Umbilical cord (tissue), 2 donors: ENCODE measurements around the gene LIAS. TPM values are rescaled to one million over a fixed set of nuclear protein-coding genes. Genes with fewer than 3 reads are reported as not detected.
"Not testable (repeated sequence)": the region's sequence is repeated elsewhere in the genome, so short reads cannot be mapped to it uniquely, and the experiment has no call there.

Source experiments
- DNase-seq: peaks from one replicate; pipeline ENCODE4 v3.0.0-alpha.2; 2015; ENCODE audit warnings: low spot score
- total RNA-seq: library from RNA; depleted of rRNA; stranded (reverse); fragments of >200 nt; gene quantifications from one replicate; pipeline ENCODE4 v1.2.3, GENCODE V29; 2014; ENCODE audit warnings: low replicate concordance; ENCODE audit not compliant: insufficient read depth

The LIAS gene
- total RNA-seq, 1 donor from 2014 or later: 20.5 TPM

DNA sequence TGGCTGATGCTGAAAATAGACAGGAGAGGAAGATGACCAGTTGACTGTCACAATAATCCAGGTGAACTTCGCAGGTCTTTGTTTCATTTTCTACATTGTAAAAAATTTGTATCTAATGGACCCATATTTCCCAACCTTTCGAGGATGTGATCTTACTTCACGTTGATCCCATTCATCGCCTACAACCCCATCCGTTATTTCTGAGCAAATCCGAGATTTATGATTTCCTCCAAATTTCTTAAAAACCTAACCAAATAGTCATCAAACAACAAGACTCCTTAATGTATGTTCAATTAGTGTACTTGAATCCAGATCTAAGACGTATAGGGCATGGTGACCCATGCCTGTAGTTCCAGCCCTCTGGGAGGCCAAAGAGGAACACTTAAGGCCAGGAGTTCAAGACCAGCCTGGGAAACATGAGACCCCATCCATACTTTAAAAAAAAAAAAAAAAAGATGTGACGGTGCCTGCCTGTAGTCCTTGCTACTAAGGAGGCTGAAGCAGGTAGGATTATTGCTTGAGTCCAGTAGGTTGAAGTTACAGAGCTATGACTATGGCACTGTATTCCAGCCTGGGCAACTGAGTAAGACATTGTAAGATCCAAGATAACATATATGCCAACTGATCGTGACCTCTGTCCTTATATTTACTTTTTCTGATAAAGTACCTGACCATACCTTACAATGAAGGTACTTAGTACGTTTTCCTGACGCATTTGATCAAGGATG is 5.8 kb upstream of the LIAS start:
- DNase-seq: no peak

DNA sequence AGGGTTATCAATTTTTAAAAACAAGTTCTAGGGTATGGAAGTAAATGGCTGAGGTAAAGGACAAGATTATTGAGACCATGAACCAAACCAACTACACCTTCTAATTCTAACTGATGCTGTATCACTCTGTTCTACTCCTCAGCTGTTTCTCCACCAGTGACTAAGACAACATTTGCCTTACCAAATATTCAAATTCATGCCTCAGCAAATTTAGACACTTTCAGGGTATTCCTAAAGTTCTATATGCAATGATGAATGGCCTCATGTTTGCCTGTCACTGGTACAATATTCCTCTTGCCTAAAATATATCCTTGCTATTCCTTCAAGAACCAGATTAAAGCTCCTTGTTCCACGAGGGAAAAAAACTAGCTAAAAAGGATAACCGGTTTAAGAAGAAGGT is 5.1 kb upstream of the LIAS start:
- no peak for DNase-seq

DNA sequence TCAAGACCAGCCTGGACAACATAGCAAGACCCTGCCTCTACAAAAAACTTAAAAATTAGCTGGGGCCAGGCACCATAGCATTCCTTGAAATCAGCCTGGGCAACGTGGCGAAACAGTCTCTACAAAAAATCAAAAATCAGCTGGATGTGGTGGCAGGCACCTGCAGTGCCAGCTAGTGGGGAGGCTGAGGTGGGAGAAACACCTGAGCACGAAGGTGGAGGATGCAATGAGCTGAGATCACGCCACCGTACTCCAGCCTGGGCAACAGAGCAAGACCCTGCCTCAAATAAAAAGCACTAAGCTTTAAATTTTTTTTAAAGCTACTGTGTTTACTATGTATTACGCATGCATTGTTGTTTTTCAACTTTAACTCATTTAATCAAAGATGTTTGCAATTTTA is 3.4 kb upstream of the LIAS start:
- no peak for DNase-seq

DNA sequence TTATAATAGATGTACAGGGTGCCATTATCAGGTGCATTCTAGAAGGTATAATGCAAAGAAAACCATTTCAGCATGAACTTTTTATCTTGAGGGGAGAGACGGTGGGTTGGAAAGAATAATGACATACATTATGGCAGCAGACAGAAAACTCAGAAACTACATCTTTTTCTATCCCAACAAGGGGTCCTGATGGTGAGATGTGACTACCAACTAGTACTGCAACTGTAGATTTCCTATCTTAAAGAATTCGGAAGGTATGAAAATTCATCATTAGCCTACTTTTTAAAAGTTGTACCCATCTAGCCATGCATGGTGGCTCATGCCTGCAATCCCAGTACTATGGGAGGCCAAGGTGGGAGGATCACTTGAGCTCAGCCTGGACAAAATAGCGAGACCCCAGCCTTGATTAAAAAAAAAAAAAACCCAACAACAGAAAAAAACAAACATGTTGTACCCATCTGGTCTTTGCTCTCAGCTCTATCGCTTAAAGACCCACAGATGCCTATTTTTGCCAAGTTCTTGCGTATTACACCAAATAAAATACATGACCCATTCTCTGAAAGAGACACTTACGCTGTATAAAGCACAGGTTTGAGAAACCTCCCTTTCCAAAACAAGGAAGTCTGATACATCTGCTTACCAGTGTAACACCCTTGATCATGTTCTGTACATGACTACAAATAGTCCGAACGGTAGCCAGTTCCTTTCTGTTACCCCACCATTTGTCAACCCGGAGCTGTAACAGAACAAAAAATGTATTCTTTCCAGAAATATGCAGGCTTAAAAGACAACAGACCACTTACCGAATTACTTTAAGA is 1.7 kb upstream of the LIAS start:
- no peak for DNase-seq

DNA sequence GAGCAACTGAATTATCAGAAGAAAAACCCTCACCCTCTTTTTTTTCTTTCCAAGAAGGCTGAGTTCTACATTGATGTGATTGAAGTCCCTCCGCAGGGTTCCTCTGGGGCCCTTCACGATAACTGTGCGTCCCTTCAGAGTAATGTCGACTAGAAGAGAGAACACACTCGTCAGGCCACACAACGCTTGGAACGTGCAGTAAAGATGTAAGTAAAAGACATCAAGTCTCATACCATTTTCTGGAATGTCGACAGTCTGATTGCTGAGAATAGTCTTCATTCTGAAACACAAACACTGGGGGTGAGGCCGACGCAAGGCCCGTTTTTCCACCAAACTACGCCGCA is 723 bp upstream of the LIAS start:
- DNase-seq: not testable (repeated sequence)

DNA sequence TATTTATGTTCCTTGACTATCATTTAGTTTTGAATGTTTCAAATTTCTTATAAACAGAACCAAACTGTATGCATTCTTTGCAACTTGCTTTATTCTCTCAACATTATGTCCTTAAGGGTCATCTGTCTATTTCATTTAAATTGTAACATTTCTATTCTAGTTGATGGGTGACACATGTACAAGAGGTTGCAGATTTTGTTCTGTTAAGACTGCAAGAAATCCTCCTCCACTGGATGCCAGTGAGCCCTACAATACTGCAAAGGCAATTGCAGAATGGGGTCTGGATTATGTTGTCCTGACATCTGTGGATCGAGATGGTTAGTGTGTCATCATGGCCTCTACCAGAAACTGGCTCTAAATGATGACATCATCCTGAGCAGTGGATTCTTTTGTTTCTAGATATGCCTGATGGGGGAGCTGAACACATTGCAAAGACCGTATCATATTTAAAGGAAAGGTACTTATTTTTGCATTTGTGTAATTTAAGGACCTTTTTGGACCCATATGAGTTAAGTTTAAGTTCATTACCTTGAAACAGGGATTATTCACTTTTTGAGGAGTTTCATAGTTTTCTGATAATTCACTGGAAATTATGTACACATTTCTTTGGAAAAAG is 6.1 kb downstream of the LIAS start:
- DNase-seq: peak; percentile 90

DNA sequence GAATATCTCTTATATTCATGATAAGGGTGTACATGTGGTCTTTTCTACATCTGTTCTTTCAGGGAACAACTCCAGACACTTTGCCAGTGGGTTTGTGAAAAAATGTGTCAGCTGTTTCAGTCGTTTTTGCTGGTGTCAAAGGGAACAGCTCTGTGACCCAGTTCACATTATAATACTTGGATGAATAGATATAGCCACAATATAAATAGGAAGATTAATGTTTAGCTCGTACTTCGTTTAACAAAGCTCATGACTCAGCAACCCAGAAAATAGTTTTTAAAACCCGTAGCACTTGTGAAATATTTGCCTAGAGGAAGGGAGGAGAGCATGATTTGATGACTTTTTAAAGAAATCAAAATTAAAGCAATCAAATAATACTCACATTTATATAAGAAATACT is 7.9 kb downstream of the LIAS start:
- DNase-seq: no peak

DNA sequence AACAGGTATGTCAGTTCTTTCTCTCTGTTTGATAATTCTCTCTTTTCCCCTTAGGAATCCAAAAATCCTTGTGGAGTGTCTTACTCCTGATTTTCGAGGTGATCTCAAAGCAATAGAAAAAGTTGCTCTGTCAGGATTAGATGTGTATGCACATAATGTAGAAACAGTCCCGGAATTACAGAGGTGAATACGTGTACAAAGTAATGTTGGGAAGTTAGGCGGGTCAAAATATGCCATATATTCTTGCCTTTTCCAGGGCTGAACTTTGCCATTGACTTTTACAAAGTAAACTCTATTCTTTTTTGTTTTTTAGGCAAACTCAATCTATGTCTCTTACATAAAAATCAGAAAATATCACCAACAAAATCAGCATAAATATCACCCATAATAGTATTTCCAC is 8.6 kb downstream of the LIAS start:
- no peak for DNase-seq

DNA sequence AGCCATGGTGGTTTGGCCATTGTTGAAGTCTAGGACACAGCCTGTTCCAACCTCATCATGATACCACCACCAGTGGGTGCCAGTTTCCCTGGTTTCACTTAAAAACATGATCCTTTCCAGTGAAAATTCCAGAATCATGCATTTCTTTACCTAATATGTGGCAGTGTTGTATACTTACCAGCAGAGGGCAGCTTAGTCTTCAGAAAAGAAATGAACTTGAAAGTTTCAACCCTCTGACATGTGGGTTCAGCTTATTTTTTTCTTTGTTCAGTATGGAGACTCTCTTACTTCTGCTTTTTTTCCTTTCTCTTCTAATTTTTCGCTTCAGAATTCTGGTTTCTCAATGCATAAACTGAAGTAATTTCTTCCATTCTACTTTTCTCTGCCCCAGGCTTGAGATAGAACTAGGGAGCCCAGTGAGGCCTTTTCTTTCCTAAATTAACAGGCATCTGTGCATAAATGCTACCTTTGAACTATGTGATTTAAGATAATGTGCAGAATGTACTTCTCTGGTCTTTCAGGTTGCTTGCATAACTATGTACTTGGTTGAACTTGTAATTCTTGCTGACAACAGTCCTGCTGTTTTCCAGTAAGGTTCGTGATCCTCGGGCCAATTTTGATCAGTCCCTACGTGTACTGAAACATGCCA is 10.7 kb downstream of the LIAS start:
- peak; percentile 88 for DNase-seq

DNA sequence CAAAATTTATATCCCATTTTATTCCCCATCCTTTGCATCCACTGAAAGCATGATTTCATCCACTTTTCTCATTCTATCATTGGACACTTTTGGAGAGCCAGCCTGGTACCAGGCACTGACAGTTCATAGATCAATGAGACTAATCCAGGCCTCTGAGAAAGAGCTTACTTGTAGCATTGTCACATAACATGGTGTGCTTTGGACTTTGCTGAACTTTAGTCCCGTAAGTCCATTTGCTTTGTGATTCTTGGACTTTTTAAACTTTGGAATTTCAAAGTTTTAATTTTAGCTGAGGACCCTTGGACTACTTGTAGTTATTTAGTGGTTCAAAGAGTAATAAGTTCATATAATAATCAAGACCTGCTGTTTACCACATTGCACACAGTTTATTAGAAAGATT is 11.5 kb downstream of the LIAS start:
- DNase-seq: no peak

DNA sequence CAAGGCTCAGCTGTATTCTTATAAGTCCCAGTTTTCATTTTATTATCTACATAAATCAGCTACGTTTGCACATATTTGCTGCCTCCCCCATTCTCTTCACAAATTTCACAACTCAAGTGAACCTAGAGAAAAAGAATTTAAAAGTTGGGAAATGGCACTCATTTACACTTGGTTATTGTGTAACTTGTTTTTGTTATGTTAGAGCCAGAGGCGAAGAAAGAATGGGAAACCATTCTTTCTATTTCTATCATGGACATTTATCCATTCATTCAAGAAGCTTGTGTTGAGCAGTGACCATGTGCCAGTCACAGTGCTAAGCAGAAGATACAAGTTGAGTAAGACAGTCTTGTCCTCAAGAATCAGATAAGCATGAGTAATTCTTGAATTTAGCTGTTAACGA is 13.5 kb downstream of the LIAS start:
- no peak for DNase-seq

DNA sequence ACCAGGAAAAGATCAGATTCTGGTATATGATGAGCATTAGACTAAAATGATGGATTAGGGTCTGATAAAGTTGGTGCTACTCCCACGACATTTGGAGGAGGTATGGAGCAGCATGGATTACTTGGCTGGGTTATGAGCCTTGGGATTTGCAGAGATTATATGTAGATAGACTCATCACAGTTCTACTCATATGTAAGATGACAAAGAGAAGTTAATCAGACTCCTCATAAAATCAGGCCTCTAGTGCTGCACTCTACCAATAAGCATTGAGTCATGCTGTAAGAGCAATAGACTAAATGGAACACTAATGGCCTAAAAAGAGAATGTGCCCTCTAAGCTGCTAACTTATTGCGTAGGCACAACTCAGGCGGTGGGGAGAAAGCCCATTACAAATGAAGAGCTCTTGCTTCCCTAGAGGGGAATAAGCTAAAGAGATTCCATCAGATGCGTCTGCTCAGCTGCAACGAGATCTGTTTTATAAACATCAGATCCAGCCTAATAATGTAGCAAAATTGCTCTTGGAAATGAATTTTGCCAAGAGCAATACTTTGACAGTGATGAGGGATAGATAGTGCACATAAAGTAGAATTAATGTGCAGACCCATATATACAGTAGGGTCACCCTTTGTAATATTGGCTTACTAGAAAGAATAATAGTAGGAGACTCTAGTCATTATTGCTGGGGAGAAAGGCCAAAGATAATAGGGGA is 17.5 kb downstream of the LIAS start:
- no peak for DNase-seq

DNA sequence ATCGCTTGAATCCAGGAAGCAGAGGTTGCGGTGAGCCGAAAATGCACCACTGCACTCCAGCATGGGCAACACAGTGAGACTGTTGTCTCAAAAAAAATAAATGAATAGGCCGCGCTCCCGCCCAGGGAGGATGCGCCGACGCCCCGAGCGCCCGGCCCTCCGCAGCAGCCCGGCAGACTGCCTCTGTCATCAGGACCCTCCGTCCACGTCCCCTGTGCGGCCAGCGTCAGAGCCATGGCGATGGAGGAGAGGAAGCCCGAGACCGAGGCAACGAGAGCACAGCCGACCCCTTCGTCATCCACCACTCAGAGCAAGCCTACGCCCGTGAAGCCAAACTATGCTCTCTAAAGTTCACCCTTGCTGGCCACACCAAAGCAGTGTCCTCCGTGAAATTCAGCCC is 21.4 kb downstream of the LIAS start:
- no peak for DNase-seq

DNA sequence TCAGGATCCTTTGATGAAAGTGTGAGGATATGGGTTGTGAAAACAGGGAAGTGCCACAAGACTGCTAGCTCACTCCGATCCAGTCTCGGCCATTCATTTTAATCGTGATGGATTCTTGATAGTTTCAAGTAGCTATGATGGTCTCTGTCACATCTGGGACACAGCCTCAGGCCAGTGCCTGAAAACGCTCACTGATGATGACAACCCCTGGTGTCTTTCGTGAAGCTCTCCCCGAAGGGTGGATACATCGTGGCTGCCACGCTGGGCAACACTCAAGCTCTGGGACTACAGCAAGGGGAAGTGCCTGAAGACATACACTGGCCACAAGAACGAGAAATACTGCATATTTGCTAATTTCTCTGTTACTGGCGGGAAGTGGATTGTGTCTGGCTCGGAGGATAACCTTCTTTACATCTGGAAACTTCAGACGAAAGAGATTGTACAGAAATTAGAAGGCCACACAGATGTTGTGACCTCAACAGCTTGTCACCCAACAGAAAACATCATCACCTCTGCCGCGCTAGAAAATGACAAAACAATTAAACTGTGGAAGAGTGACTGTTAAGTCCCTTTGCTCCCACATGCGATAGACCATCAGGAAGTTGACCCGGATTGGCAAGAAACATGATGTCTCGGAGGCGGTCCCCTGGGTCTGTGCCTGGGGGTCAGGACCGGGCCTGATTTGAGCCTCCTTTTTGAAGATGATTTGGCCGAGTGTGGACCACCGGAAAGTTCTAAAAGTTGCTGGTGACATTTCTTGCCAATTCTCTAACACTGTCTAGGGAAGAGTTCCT is 22.2 kb downstream of the LIAS start:
- DNase-seq: no peak

DNA sequence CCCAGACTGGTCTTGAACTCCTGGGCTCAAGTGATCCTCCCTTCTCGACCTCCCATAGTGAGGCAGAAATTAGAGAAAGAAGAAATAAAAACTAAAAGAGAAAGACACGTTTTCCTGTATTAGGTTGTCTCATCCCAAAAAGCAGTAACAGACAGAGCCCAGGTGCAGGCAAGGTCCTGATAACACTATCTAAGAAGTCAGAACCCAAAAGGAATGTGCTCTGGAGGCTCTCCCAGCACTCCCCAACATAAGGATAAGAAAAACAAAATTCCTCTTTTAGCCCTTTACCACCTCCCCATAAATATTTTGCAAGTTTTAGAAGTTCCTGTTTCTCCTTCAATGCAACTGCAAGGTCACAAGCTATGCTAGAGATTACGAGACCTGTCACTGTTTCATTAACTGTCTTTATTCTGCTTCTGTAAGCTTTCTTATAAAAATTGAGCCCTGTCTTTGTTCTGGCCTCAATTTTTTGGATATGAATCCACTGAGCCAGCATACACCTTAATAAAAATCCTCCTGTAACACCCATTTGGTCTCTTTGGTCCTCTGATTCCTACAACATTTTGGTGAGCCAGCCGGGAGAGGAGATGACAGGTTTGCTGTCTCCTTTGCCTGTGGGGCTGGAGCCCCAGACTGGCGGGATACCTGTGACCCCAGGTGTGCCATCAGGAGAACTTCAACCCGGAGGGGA is 25.9 kb downstream of the LIAS start:
- DNase-seq: no peak

DNA sequence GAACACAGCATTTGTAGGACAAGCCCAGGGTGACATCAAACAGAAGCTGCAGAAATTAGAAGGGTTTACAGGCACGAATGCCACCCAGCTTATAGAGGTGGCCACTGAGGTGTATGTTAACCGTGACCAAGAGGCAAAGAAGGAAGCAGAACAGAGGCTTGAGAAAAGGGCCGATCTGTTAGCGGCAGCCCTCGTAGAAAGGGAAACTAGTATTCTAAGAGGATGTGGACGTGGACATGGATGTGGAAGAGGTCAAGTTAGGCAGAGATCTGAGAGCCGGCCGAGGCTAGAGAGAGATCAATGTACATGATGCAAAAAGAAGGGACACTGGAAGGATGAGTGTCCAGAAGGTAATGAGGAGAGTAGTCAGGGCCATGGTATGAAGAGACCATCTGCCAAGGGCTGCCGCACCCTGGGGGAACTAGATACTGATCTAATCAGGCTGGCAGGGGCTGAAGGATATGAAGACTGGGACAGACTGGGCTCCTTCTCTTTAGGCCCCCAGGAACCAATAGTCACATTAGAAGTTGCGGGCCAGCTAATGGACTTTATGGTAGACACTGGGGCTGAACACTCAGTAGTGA is 27.5 kb downstream of the LIAS start:
- DNase-seq: no peak

DNA sequence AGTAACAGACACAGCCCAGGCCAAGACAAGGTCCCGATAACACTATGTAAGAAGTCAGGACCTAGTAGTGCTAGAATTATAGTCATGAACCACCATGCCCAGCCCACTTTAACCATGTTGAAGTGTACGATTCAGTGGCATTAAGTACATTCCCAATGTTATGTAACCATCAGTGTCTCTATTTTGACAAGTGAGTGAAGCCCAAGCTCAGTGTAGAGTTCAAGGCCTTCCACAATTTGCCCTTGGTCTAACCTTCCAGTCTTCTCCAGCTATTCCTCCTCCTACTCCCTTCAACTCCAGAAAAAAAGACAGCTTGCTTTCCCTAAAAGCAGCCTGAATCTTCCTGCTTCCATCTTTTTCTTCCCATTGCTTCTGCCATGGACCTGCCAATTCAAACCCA is 31.5 kb downstream of the LIAS start:
- no peak for DNase-seq

DNA sequence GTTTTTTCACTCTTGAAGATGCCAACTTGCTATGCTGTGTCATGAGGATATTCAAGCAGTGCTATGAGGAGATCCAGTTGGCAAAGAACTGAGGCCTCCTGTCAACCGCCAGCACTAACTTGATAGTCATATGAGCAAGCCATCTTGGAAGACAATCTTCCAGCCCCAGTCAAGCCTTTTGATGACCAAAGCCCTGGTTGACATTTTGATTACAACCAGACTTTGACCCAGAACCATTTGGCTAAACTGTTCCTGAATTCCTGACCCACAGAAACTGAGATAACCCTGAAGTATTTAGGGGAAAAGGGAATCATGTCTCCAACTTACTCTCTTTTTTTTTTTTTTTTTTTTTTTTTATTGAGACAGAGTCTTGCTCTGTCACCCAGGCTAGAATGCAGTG is 35.5 kb downstream of the LIAS start:
- DNase-seq: no peak

DNA sequence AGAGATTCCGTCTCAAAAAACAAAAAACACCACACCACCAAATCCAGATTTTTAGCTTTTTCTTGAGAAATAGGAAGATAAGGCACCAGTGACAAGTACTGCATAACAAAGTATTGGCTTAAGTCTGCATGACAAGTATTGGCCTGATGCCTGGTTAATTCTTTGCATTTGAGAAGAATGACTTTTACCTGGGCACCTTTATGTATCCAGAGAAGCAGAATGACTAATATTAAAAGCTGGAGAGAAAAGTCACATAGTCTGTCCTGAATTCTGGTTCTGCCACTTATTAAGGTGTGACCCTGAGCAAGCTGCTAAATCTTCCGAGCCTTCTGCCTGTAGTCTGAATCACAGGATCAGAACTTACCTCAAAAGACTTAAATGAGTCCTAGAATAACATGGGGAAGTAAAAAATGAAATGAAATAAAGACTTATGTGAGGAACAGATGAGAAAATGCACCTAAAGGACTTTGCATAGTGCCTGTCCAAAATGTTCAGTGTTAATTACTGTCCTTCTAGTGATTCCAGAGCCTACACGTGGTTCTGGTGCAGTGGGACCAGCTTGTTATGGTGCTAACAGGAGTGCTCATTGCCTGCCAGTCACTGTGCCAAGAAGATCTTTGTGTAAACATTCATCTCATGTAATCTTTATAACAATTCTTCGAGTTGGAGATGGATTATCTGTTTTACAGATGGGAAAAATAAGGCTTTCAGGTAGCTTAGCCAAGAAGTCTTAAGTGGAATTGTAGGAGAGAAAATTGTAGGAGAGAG is 36.8 kb downstream of the LIAS start:
- no peak for DNase-seq
